WTC11 (cell line): ENCODE measurements around the gene CTNNAL1. TPM values are rescaled to one million over a fixed set of nuclear protein-coding genes. Genes with fewer than 3 reads are reported as not detected.

Experiments used
- ATAC-seq: fragments of 200-7000 bp; cut with Tn5 transposase; 2 replicates; pipeline ENCODE4 v1.10.0; 2021; ENCODE audit warnings: mild to moderate bottlenecking, moderate library complexity
- CTCF ChIA-PET: fragments of 300-600 bp; sonication (Branson Sonifier 250); formaldehyde crosslinking; loops from one replicate; lab custom pipeline; 2021; ENCODE audit warnings: antibody characterized with exemption; lab: Charles Lee
- POLR2A ChIA-PET: fragments of 350-600 bp; sonication (Branson Sonifier 250); formaldehyde crosslinking; loops from one replicate; lab custom pipeline; 2021; ENCODE audit warnings: antibody characterized with exemption; lab: Charles Lee
- DNase-seq: peaks from one replicate; pipeline ENCODE4 v3.0.0; 2021; ENCODE audit warnings: low spot score
- H3K27ac Mint-ChIP-seq: 2 replicates; pipeline ENCODE4 v1.8.0; 2021; ENCODE audit warnings: mixed read lengths
- H3K27me3 Mint-ChIP-seq: 2 replicates; pipeline ENCODE4 v1.8.0; 2021; ENCODE audit warnings: low read depth, mild to moderate bottlenecking, moderate library complexity, mixed read lengths
- H3K36me3 Mint-ChIP-seq: 2 replicates; pipeline ENCODE4 v1.8.0; 2021; ENCODE audit warnings: mixed read lengths
- H3K4me1 Mint-ChIP-seq: 2 replicates; pipeline ENCODE4 v1.8.0; 2022; ENCODE audit warnings: mixed read lengths
- H3K4me3 Mint-ChIP-seq: 2 replicates; pipeline ENCODE4 v1.8.0; 2021; ENCODE audit warnings: mild to moderate bottlenecking, moderate library complexity, mixed read lengths
- H3K9me3 Mint-ChIP-seq: 2 replicates; pipeline ENCODE4 v1.8.0; 2021; ENCODE audit warnings: mixed read lengths
- CBFB ChIP-seq: sonication (generic); formaldehyde crosslinking; IDR thresholded peaks from 2 replicates; pipeline ENCODE4 v1.8.1; 2022; ENCODE audit warnings: mild to moderate bottlenecking, low read depth, missing genetic modification reagents
- CDX4 ChIP-seq: fragments of 250-450 bp; sonication (Bioruptor Pico); IDR thresholded peaks from 2 replicates; pipeline ENCODE4 v1.9.0; 2021; ENCODE audit warnings: moderate library complexity, mild to moderate bottlenecking, inconsistent platforms, borderline replicate concordance
- ESRRA ChIP-seq: sonication (generic); formaldehyde crosslinking; IDR thresholded peaks from 2 replicates; pipeline ENCODE4 v1.8.1; 2022; ENCODE audit warnings: mild to moderate bottlenecking, missing genetic modification reagents, borderline replicate concordance
- HMGA2 ChIP-seq: fragments of 250-450 bp; sonication (Bioruptor Pico); IDR thresholded peaks from 2 replicates; pipeline ENCODE4 v1.4.0; 2021; ENCODE audit warnings: mild to moderate bottlenecking, moderate library complexity
- IRF1 ChIP-seq: sonication (generic); formaldehyde crosslinking; IDR thresholded peaks from 2 replicates; pipeline ENCODE4 v1.8.0; 2023; ENCODE audit warnings: missing genetic modification reagents
- NFYB ChIP-seq: sonication (generic); formaldehyde crosslinking; conservative IDR thresholded peaks from 2 replicates; pipeline ENCODE4 v1.8.0; 2022; ENCODE audit warnings: low read depth, missing genetic modification reagents
- OVOL2 ChIP-seq: fragments of 250-450 bp; sonication (Bioruptor Pico); IDR thresholded peaks from 2 replicates; pipeline ENCODE4 v1.9.0; 2021; ENCODE audit warnings: mild to moderate bottlenecking, borderline replicate concordance
- STAT6 ChIP-seq: sonication (generic); formaldehyde crosslinking; conservative IDR thresholded peaks from 2 replicates; pipeline ENCODE4 v1.8.1; 2023; ENCODE audit warnings: mild to moderate bottlenecking, low read depth, missing genetic modification reagents, moderate library complexity
- USF1 ChIP-seq: sonication (generic); formaldehyde crosslinking; IDR thresholded peaks from 2 replicates; pipeline ENCODE4 v1.8.0; 2022; ENCODE audit warnings: mild to moderate bottlenecking, missing genetic modification reagents
- ZBTB21 ChIP-seq: sonication (generic); formaldehyde crosslinking; IDR thresholded peaks from 2 replicates; pipeline ENCODE4 v1.8.1; 2023; ENCODE audit warnings: mild to moderate bottlenecking, missing genetic modification reagents, borderline replicate concordance
- ZNF219 ChIP-seq: sonication (generic); formaldehyde crosslinking; IDR thresholded peaks from 2 replicates; pipeline ENCODE4 v1.8.0; 2023; ENCODE audit warnings: missing genetic modification reagents, mild to moderate bottlenecking, borderline replicate concordance
- ZNF263 ChIP-seq: sonication (generic); formaldehyde crosslinking; IDR thresholded peaks from 2 replicates; pipeline ENCODE4 v1.8.1; 2022; ENCODE audit warnings: low read depth, mild to moderate bottlenecking, moderate library complexity, missing genetic modification reagents
- ZNF423 ChIP-seq: fragments of 250-450 bp; sonication (Bioruptor Pico); IDR thresholded peaks from 2 replicates; pipeline ENCODE4 v2.1.2; 2022; ENCODE audit warnings: mild to moderate bottlenecking, moderate library complexity
- ZNF532 ChIP-seq: fragments of 250-450 bp; sonication (Bioruptor Pico); IDR thresholded peaks from 2 replicates; pipeline ENCODE4 v1.9.0; 2021; ENCODE audit warnings: mild to moderate bottlenecking, borderline replicate concordance
- total RNA-seq: library from RNA; stranded (reverse); gene quantifications from 3 replicates; pipeline ENCODE4 v1.2.3, GENCODE V29; 2021
- TF ChIP-seq, protein P1 (sequence below): sonication (generic); formaldehyde crosslinking; IDR thresholded peaks from 2 replicates; pipeline ENCODE4 v1.8.1; 2023; ENCODE audit warnings: mild to moderate bottlenecking, missing genetic modification reagents, moderate library complexity
- TF ChIP-seq, protein P2 (sequence below): fragments of 250-450 bp; sonication (Bioruptor Pico); IDR thresholded peaks from 2 replicates; pipeline ENCODE4 v1.8.0; 2021; ENCODE audit warnings: mild to moderate bottlenecking
- TF ChIP-seq, protein P3 (sequence below): sonication (generic); formaldehyde crosslinking; IDR thresholded peaks from 2 replicates; pipeline ENCODE4 v1.8.0; 2022; ENCODE audit warnings: mild to moderate bottlenecking, missing genetic modification reagents

Gene CTNNAL1
- total RNA-seq, 1 experiment from 2014 or later = 53.1 TPM

DNA sequence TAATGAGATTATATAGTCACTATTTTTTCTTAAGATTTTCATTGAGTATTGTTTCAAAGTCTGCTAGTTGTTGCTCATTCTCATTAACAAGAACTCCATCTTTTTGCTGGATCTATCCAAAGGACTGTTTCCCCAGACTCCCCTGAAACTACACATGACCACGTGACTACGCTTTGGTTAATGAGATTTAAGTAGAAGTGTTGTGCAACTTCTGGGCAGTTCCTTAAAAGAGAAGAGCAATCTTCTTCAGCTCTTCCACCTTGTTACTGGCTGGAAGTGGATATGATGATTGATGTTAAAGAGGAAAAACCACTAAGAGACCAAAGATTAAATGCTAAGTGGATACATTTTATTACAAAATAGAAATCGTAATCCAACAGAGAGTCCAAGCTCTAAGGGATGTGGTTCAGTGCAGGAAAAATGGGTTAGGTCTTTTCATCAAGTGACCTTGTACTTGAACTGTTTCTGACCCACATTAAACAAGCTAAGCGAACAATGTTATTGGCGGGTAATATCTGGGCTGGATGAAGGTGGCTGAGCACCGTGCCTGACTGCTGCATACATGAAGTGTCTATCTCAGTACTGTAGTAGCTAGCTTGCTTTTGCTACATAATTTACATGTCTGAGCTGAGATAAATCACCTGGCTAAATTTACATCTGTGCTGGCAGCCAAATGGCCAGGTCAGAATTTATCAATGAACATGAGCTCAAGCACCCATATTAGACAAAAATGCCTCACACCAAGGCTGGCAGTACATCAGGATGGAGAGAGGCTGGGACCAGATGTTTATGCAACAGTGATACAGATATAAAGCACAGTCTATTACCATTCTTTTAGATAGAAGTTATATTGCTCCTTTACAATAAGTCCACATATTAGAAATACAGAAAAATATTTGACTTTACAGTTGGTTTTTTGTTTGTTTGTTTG, 7.5 kb upstream of the CTNNAL1 start:
- Mint-ChIP-seq H3K4me1 (peaks cover 16% of the 10 kb centered on the region), H3K4me3 (no peak overlapping the region), H3K27ac (no peak overlapping the region), H3K36me3 (peaks cover 21% of the 10 kb centered on the region), H3K9me3 (no peaks in the 10 kb centered on the region), H3K27me3 (no peaks in the 10 kb centered on the region)
- DNase-seq (no peak), ATAC-seq (no peak)
- TF ChIP-seq ZBTB21 (no peak), ZNF219 (no peak), OVOL2 (CRISPR knock-in tag) (no peak), STAT6 (CRISPR knock-in tag) (no peak), ZNF423 (CRISPR knock-in tag) (no peak), CBFB (CRISPR knock-in tag) (no peak), CDX4 (CRISPR knock-in tag) (no peak), ZNF532 (CRISPR knock-in tag) (no peak), ESRRA (CRISPR knock-in tag) (no peak), IRF1 (no peak), USF1 (CRISPR knock-in tag) (no peak), HMGA2 (CRISPR knock-in tag) (no peak), NFYB (CRISPR knock-in tag) (no peak), ZNF263 (CRISPR knock-in tag) (no peak)
- TF ChIP-seq, protein P1, sequence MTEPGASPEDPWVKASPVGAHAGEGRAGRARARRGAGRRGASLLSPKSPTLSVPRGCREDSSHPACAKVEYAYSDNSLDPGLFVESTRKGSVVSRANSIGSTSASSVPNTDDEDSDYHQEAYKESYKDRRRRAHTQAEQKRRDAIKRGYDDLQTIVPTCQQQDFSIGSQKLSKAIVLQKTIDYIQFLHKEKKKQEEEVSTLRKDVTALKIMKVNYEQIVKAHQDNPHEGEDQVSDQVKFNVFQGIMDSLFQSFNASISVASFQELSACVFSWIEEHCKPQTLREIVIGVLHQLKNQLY (CRISPR knock-in tag) = no peak
- TF ChIP-seq, protein P2, sequence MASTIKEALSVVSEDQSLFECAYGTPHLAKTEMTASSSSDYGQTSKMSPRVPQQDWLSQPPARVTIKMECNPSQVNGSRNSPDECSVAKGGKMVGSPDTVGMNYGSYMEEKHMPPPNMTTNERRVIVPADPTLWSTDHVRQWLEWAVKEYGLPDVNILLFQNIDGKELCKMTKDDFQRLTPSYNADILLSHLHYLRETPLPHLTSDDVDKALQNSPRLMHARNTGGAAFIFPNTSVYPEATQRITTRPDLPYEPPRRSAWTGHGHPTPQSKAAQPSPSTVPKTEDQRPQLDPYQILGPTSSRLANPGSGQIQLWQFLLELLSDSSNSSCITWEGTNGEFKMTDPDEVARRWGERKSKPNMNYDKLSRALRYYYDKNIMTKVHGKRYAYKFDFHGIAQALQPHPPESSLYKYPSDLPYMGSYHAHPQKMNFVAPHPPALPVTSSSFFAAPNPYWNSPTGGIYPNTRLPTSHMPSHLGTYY (CRISPR knock-in tag) = no peak
- TF ChIP-seq, protein P3, sequence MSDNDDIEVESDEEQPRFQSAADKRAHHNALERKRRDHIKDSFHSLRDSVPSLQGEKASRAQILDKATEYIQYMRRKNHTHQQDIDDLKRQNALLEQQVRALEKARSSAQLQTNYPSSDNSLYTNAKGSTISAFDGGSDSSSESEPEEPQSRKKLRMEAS = no peak
- ChIA-PET CTCF (no interaction called here), POLR2A (no interaction called here)
